ENCODE measurements around the gene UBE2H. TPM values are rescaled to one million over a fixed set of nuclear protein-coding genes. Genes with fewer than 3 reads are reported as not detected.

The UBE2H gene
- total and polyA plus RNA-seq, 10 of the 15 experiments (the other 5 are each of a cell fraction or from before 2014, with no cell fraction given) = 15.6 to 75.5 (median 32.8) TPM

- Histone ChIP-seq H4K20me1 (ENCODE audit: control insufficient read depth, insufficient read depth) (no peaks in the 10 kb centered on the region), H3K9ac (ENCODE audit: control insufficient read depth, insufficient read depth, low read length) (no peak overlapping the region), H3K79me2 (ENCODE audit: control insufficient read depth, insufficient read depth, low read length) (peaks cover 14% of the 10 kb centered on the region), H3K4me1 (ENCODE audit: control insufficient read depth, insufficient read depth, low read length) (peaks cover 18% of the 10 kb centered on the region), H3K4me2 (ENCODE audit: control insufficient read depth, insufficient read depth) (no peak overlapping the region), H3K27ac (ENCODE audit: control insufficient read depth, insufficient read depth) (no peak overlapping the region), H3K27me3 (replicated peaks in 1 of 2; ENCODE audit: control insufficient read depth in 2 of 2, insufficient read depth in 2 of 2, low read length in 1 of 2) (no peaks in the 10 kb centered on the region), H3K36me3 (ENCODE audit: control insufficient read depth in 2 of 2, insufficient read depth in 2 of 2, low read length in 1 of 2) (peaks cover 0 to 4% of the 10 kb centered on the region in 2 experiments; a peak in 2 of 4 replicates), H3K9me3 (replicated peaks; ENCODE audit: control insufficient read depth, insufficient read depth, low read length) (no peaks in the 10 kb centered on the region), H2AFZ (ENCODE audit: control insufficient read depth, low read depth, low read length) (no peak overlapping the region), H3K4me3 (no peak overlapping the region)
- CTCF ChIA-PET = no interaction called here
- DNase-seq (ENCODE audit: low read depth, low spot score) (no peak), FAIRE-seq (no peak), ATAC-seq (no peak)
- SMC1A ChIA-PET (ENCODE audit: uncharacterized antibody, unreplicated experiment) = interaction anchor here (1.5 kb wide), 1 partner anchor 14 kb away, joined by 3 read pairs; no protein-coding TSS in a partner anchor
- WGBS (ENCODE audit: insufficient coverage, insufficient replicate concordance, low lambda C conversion rate, missing lambda C conversion rate) = 31% methylated on average over 1 of the region's 1 CpG
- no TSS peak for BruUV-seq (replicated peaks)
- RAD21 ChIA-PET (ENCODE audit: unreplicated experiment) = interaction anchor here (0.6 kb wide), 1 partner anchor 136 kb away, joined by 3 read pairs; no protein-coding TSS in a partner anchor
- in situ Hi-C loops (cut with MboI) = no loop called here
- no peak for TF ChIP-seq SREBF1 (IDR thresholded peaks at IDR 0.05; ENCODE audit: low read length)
- no peak for TF ChIP-seq MXI1 (IDR thresholded peaks at IDR 0.05; ENCODE audit: low read depth, low read length)
- TF ChIP-seq PML (IDR thresholded peaks at IDR 0.05; ENCODE audit: low read length) = no peak
- TF ChIP-seq NFYB (IDR thresholded peaks at IDR 0.05; ENCODE audit: insufficient read depth, low read depth, low read length) = no peak
- no peak for TF ChIP-seq RB1 (IDR thresholded peaks at IDR 0.05; ENCODE audit: borderline replicate concordance)
- no peak for TF ChIP-seq CEBPB (IDR thresholded peaks at IDR 0.05; ENCODE audit: borderline replicate concordance in 1 of 2, low read depth in 2 of 2, low read length in 2 of 2)
- no peak for TF ChIP-seq RELA (IDR thresholded peaks at IDR 0.05; ENCODE audit: borderline replicate concordance, partially characterized antibody)
- no peak for TF ChIP-seq LARP7 (IDR thresholded peaks at IDR 0.05)
- POLR2A ChIA-PET = interaction anchor here (0.6 kb wide), 1 partner anchor 308 kb away, joined by 4 read pairs; no protein-coding TSS in a partner anchor
- intact Hi-C loops (cut with micrococcal nuclease; ENCODE audit: unreplicated experiment) = no loop called here
These were observed 86.9 kb downstream of the UBE2H start for GRCh38 chr7:129865925-129866201.

Data from GM12878 (cell line).